Measurements from ENCODE around the gene IL31RA.

DNA sequence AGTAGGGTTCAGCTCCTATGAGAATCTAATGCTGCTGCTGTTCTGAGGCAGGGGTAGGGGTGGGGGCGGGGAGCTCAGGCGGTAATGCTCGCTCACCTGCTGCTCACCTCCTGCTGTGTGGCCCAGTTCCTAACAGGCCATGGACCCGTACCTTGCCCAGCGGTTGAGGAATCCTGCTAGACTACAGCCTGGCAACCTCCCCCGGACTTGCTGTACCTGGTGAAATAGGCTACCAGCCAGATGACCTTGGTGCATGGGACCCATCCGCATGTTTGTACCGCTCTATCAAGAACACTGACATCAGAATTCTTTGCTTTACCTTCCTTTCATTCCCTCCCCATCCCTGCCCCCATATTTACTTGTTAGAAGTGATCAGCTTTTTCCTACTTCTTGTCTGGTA, 15.3 kb downstream of the IL31RA start:
- TF ChIP-seq, protein P1, sequence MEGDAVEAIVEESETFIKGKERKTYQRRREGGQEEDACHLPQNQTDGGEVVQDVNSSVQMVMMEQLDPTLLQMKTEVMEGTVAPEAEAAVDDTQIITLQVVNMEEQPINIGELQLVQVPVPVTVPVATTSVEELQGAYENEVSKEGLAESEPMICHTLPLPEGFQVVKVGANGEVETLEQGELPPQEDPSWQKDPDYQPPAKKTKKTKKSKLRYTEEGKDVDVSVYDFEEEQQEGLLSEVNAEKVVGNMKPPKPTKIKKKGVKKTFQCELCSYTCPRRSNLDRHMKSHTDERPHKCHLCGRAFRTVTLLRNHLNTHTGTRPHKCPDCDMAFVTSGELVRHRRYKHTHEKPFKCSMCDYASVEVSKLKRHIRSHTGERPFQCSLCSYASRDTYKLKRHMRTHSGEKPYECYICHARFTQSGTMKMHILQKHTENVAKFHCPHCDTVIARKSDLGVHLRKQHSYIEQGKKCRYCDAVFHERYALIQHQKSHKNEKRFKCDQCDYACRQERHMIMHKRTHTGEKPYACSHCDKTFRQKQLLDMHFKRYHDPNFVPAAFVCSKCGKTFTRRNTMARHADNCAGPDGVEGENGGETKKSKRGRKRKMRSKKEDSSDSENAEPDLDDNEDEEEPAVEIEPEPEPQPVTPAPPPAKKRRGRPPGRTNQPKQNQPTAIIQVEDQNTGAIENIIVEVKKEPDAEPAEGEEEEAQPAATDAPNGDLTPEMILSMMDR (IDR thresholded peaks at IDR 0.05), result no peak
- TF ChIP-seq EP300 (IDR thresholded peaks at IDR 0.05) (no peak), POLR2AphosphoS5 (IDR thresholded peaks at IDR 0.05) (no peak)

Measured in upper lobe of left lung (tissue), 4 donors.